Activated B cell treated with CpG ODN at 0.5 μM for 24 hours (primary cell): Measurements from ENCODE around the gene POLR1D. TPM values are rescaled to one million over a fixed set of nuclear protein-coding genes. Genes with fewer than 3 reads are reported as not detected.
A peak's percentile ranks its signal among the peaks of the same experiment; 100 is the strongest.

Experiments used
- ATAC-seq: fragments of 200-7000 bp; cut with Tn5 transposase; one replicate; pipeline ENCODE4 v1.10.0; 2021; ENCODE audit warnings: low read depth, mild to moderate bottlenecking, moderate library complexity
- CTCF ChIA-PET: fragments of 350-600 bp; sonication (Branson Sonifier 250); formaldehyde crosslinking; loops from one replicate; lab custom pipeline; 2021; ENCODE audit warnings: antibody characterized with exemption; lab: Charles Lee
- POLR2A ChIA-PET: fragments of 350-600 bp; sonication (Branson Sonifier 250); formaldehyde crosslinking; loops from one replicate; lab custom pipeline; 2021; ENCODE audit warnings: antibody characterized with exemption; lab: Charles Lee
- DNase-seq: peaks from one replicate; pipeline ENCODE4 v3.0.0; 2022
- H3K27ac Mint-ChIP-seq: one replicate; pipeline ENCODE4 v1.8.0; 2020; ENCODE audit warnings: mixed read lengths
- H3K27me3 Mint-ChIP-seq: one replicate; pipeline ENCODE4 v1.8.0; 2021; ENCODE audit warnings: mixed read lengths
- H3K36me3 Mint-ChIP-seq: one replicate; pipeline ENCODE4 v1.8.0; 2021; ENCODE audit warnings: low read depth, mixed read lengths
- H3K4me1 Mint-ChIP-seq: one replicate; pipeline ENCODE4 v1.8.0; 2021; ENCODE audit warnings: mixed read lengths
- H3K4me3 Mint-ChIP-seq: one replicate; pipeline ENCODE4 v1.8.0; 2020; ENCODE audit warnings: mild to moderate bottlenecking, mixed read lengths
- H3K9me3 Mint-ChIP-seq: one replicate; pipeline ENCODE4 v1.8.0; 2020; ENCODE audit warnings: mixed read lengths
- CTCF ChIP-seq: fragments of 200-600 bp; IDR thresholded peaks from one replicate; pipeline ENCODE4 v1.8.0; 2022; ENCODE audit warnings: antibody characterized with exemption, mild to moderate bottlenecking
- intact Hi-C: fragments of 100-400 bp; cut with micrococcal nuclease; formaldehyde crosslinking; loops from one replicate; pipeline ENCODE4 v1.15.1; 2024
- total RNA-seq: library from RNA; stranded (reverse); gene quantifications from 2 replicates; pipeline ENCODE4 v1.2.3, GENCODE V29; 2022

POLR1D gene
- total RNA-seq, 1 donor from 2014 or later: 121 TPM

- H3K27ac Mint-ChIP-seq: no peak overlapping the region
- H3K9me3 Mint-ChIP-seq: no peaks in the 10 kb centered on the region
- POLR2A ChIA-PET: interaction anchor here (0.6 kb wide), 1 partner anchor 18 kb away, joined by 4 read pairs; no protein-coding TSS in a partner anchor
- CTCF ChIA-PET: no interaction called here
- DNase-seq: no peak
- no peak for ATAC-seq
- H3K27me3 Mint-ChIP-seq: no peaks in the 10 kb centered on the region
- intact Hi-C loops: no loop called here
- TF ChIP-seq CTCF: no peak
- peaks cover 6% of the 10 kb centered on the region for H3K36me3 Mint-ChIP-seq
- no peak overlapping the region for H3K4me3 Mint-ChIP-seq
- H3K4me1 Mint-ChIP-seq: peaks cover 41% of the 10 kb centered on the region
Observed at GRCh38 chr13:27613628-27614027, 8.1 kb upstream of the POLR1D start.

GRCh38 chr13:27617881-27618321 lies 3.8 kb upstream of the POLR1D start:
- no peaks in the 10 kb centered on the region for H3K27me3 Mint-ChIP-seq
- no peak for ATAC-seq
- peaks cover 39% of the 10 kb centered on the region for H3K4me1 Mint-ChIP-seq
- peaks cover 17% of the 10 kb centered on the region for H3K36me3 Mint-ChIP-seq
- no peak for TF ChIP-seq CTCF
- H3K27ac Mint-ChIP-seq: no peak overlapping the region
- DNase-seq: no peak
- POLR2A ChIA-PET: interaction anchor here (0.6 kb wide), 2 partner anchors 95 to 1366 kb away, joined by 3 to 5 read pairs; no protein-coding TSS in a partner anchor
- H3K4me3 Mint-ChIP-seq: no peak overlapping the region
- CTCF ChIA-PET: no interaction called here
- intact Hi-C loops: no loop called here
- no peaks in the 10 kb centered on the region for H3K9me3 Mint-ChIP-seq

DNA sequence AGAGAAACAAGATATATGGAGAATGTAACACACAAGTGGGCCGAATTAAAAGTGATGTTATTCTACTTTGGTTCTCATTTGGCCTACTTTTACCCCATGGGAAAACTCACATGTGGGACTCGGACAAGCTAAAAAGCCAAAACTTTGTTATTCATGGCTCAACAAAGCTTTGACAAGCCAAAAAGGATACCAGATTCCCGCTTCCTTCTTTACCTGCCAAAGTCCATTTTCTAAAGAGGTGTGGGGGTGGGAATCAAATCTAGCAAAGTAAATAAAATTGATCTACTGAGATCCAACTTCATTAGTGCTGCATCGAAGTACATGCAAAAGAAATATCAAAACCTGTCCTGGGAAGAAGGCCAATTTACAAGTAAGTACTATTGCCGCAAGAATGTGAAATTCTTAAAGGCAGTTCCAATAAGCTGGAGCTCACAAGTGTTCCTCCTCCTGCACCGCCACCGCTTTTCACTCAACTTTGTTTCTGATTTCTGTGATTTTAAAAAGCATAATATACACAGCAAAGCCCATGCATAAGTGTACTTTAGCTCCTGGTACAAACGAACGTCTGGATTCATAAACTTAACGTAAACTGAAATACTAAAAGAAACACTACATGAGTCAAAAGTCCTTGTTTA lies 2.5 kb upstream of the POLR1D start:
- Mint-ChIP-seq H3K4me3 (peak overlapping the region; percentile 90), H3K27ac (peak overlapping the region; percentile 71), H3K36me3 (peaks cover 28% of the 10 kb centered on the region), H3K4me1 (peaks cover 49% of the 10 kb centered on the region), H3K9me3 (no peaks in the 10 kb centered on the region), H3K27me3 (no peaks in the 10 kb centered on the region)
- no peak for TF ChIP-seq CTCF
- DNase-seq: no peak
- POLR2A ChIA-PET: interaction anchor here (2.2 to 4.0 kb wide), 5 partner anchors 136 to 195 kb away, joined by 12 to 84 read pairs (median 17); partner anchors contain the start of genes GTF3A and MTIF3
- CTCF ChIA-PET: interaction anchor here (0.9 to 1.8 kb wide), 4 partner anchors 12 to 168 kb away, joined by 3 to 4 read pairs (median 3); no protein-coding TSS in a partner anchor
- ATAC-seq: no peak
- intact Hi-C loops: no loop called here

- intact Hi-C loops: loop anchor here (1.0 to 5.0 kb wide), 8 partner anchors 57 to 1037 kb away; partner anchors contain the start of genes MTIF3, PAN3, POMP and RPL21
- ChIA-PET POLR2A (interaction anchor here (0.7 to 4.0 kb wide), 16 partner anchors 8 to 867 kb away, joined by 3 to 84 read pairs (median 6); partner anchors contain the start of genes GTF3A and MTIF3), CTCF (interaction anchor here (0.9 to 1.8 kb wide), 5 partner anchors 13 to 258 kb away, joined by 3 to 4 read pairs (median 3); no protein-coding TSS in a partner anchor)
- Mint-ChIP-seq H3K4me3 (peak overlapping the region; percentile 90), H3K4me1 (peaks cover 49% of the 10 kb centered on the region), H3K36me3 (peaks cover 27% of the 10 kb centered on the region), H3K27me3 (no peaks in the 10 kb centered on the region), H3K9me3 (no peaks in the 10 kb centered on the region), H3K27ac (peak overlapping the region; percentile 71)
- ATAC-seq: peak; percentile 11
- no peak for DNase-seq
- TF ChIP-seq CTCF: no peak
Observed at GRCh38 chr13:27619728-27620376, 1.8 kb upstream of the POLR1D start.
